K562 treated with DMSO at 1 percent for 12 hours (cell line): ENCODE data around the gene FBN3. TPM values are rescaled to one million over a fixed set of nuclear protein-coding genes. Genes with fewer than 3 reads are reported as not detected.

Source experiments
- total RNA-seq: library from RNA; unstranded; fragments of 300-600 nt; gene quantifications from 2 replicates; pipeline ENCODE4 v1.2.3, GENCODE V29; 2022; ENCODE audit not compliant: insufficient read depth

Gene FBN3
- total RNA-seq = 0.07 and 0.10 TPM in 2 replicates

GRCh38 chr19:8149261-8150094, at the start of gene FBN3:
Gene FBN3, minus strand, starts transcription at chr19:8149592. Its CDS starts 2,112 bp downstream, at chr19:8147480.

GRCh38 chr19:8052464-8052859, 96.9 kb downstream of the FBN3 start, which contains the start of gene CCL25:
Gene CCL25, plus strand, starts transcription at chr19:8052760. Its CDS starts 290 bp downstream, at chr19:8053050.

Other genes starting within 250 kb of the FBN3 start
- 18.1 and 30.2 TPM in 2 replicates for gene MAP2K7, start 245.7 kb downstream of the FBN3 start, total RNA-seq
- 1.00 and 1.7 TPM in 2 replicates for gene TGFBR3L, start 234.8 kb downstream of the FBN3 start, total RNA-seq
- gene SNAPC2, start 229.3 kb downstream of the FBN3 start, total RNA-seq = 42.2 and 51.8 TPM in 2 replicates
- gene CTXN1, start 223.5 kb downstream of the FBN3 start, total RNA-seq = 2.2 and 5.5 TPM in 2 replicates
- gene TIMM44, start 205.9 kb downstream of the FBN3 start, total RNA-seq = 141 and 160 TPM in 2 replicates
- 39.4 and 83.9 TPM in 2 replicates for gene ELAVL1, start 144.0 kb downstream of the FBN3 start, total RNA-seq
- not detected in 2 replicates for gene CCL25, start 96.8 kb downstream of the FBN3 start, total RNA-seq
- gene CERS4, start 59.8 kb upstream of the FBN3 start, total RNA-seq = 23.8 and 24.1 TPM in 2 replicates
- 48.7 and 76.1 TPM in 2 replicates for gene CD320, start 158.8 kb upstream of the FBN3 start, total RNA-seq
- gene NDUFA7, start 171.8 kb upstream of the FBN3 start, total RNA-seq = 117 and 167 TPM in 2 replicates
- gene RPS28, start 171.9 kb upstream of the FBN3 start, total RNA-seq = 2,554 and 4,269 TPM in 2 replicates
- 0.51 and 1.0 TPM in 2 replicates for gene KANK3, start 193.7 kb upstream of the FBN3 start, total RNA-seq
- 0.83 and 1.7 TPM in 2 replicates for gene ANGPTL4, start 214.6 kb upstream of the FBN3 start, total RNA-seq
- gene RAB11B, start 240.8 kb upstream of the FBN3 start, total RNA-seq = 93.5 and 121 TPM in 2 replicates